Heart right ventricle (tissue), 16 donors: ENCODE data around the gene ADAM10. TPM values are rescaled to one million over a fixed set of nuclear protein-coding genes. Genes with fewer than 3 reads are reported as not detected.
A peak's percentile ranks its signal among the peaks of the same experiment; 100 is the strongest.

Experiments used
- ATAC-seq, 8 donors: fragments of 200-7000 bp; cut with Tn5 transposase; one replicate each; pipeline ENCODE4 v1.9.1; 2020; ENCODE audit warnings: mild to moderate bottlenecking in 8 of 8, moderate library complexity in 8 of 8, moderate number of reproducible peaks in 1 of 8
- DNase-seq, 2 donors: peaks; one replicate each; pipeline ENCODE4 v3.0.0-alpha.2; 2020
- H3K27ac ChIP-seq, 10 donors: fragments of 200-600 bp; sonication (generic) in 2 of 10; one replicate each; pipeline versions ENCODE4 v1.5.0 to v1.8.0; 2020 to 2022; ENCODE audit warnings: mild to moderate bottlenecking in 3 of 10
- H3K27me3 ChIP-seq, 7 donors: fragments of 200-600 bp; one replicate each; pipeline ENCODE4 v1.8.0; 2021 to 2022; ENCODE audit warnings: mild to moderate bottlenecking in 2 of 7
- H3K36me3 ChIP-seq, 9 donors: fragments of 200-600 bp; sonication (generic) in 1 of 9; one replicate each; pipeline versions ENCODE4 v1.5.0 to v1.8.0; 2020 to 2022; ENCODE audit warnings: mild to moderate bottlenecking in 2 of 9
- H3K4me1 ChIP-seq, 9 donors: fragments of 200-600 bp; sonication (generic) in 1 of 9; one replicate each; pipeline versions ENCODE4 v1.5.0 to v1.8.0; 2020 to 2022; ENCODE audit warnings: mild to moderate bottlenecking in 4 of 9
- H3K4me3 ChIP-seq, 10 donors: fragments of 200-600 bp; sonication (generic) in 2 of 10; one replicate each; pipeline versions ENCODE4 v1.5.0 to v1.8.0; 2020 to 2022; ENCODE audit warnings: mild to moderate bottlenecking in 7 of 10, moderate library complexity in 2 of 10
- H3K9me3 ChIP-seq, 11 donors: fragments of 200-600 bp in 10 of 11; sonication (generic) in 2 of 11; one replicate each; pipeline versions ENCODE4 v1.5.0 to v1.8.0; 2013 to 2022; ENCODE audit warnings: mild to moderate bottlenecking in 2 of 11, control low read depth in 1 of 11, moderate library complexity in 1 of 11
- CTCF ChIP-seq, 9 donors: fragments of 200-600 bp; sonication (generic) in 2 of 9; IDR thresholded peaks; one replicate each; pipeline versions ENCODE4 v1.5.0 to v1.8.0; 2021 to 2022; ENCODE audit warnings: antibody characterized with exemption in 9 of 9, mild to moderate bottlenecking in 5 of 9, moderate library complexity in 1 of 9
- WGBS, 2 donors: extraction: QIAGEN DNeasy Blood & Tissue Kit; methylation state at CpG; one replicate each; pipeline ENCODE4 v1.1.7; 2013; ENCODE audit warnings: inconsistent platforms in 1 of 2; 5-methylcytosine and 5-hydroxymethylcytosine counted together
- intact Hi-C, 10 donors: fragments of 100-400 bp; cut with DNase I; formaldehyde crosslinking; loops; one replicate each; pipeline versions ENCODE4 v1.11.1 to v1.14.2; 2022
- long read RNA-seq, 3 donors: library from polyadenylated mRNA; unstranded; transcript quantifications; one replicate each; pipeline ENCODE4 v2.0.0, GENCODE V29; 2020 to 2021
- polyA plus RNA-seq, 2 donors: library from polyadenylated mRNA; stranded (reverse); fragments of 200-250 nt; gene quantifications; one replicate each; pipeline ENCODE4 v1.2.3, GENCODE V29; 2013
- total RNA-seq, 10 donors: library from RNA; stranded (reverse); fragmentation: NEBNext Ultra II Directional in 3 of 10; extraction: Animal tissue kit (Norgen Biotek cat#: 25700) in 3 of 10; gene quantifications; one replicate each; pipeline versions ENCODE4 v1.2.1 to v1.2.4, GENCODE V29; 2021 to 2023
- donor health status: Arrhythmogenic right ventricular cardiomyopathy.
- donor health status: ischemic (EF 13 %, LVEDD 7.1; RV severe dilation, severe dysfunction).
- donor health status: healthy with polysubstance abuse.
- donor health status: DM: no; HTN: yes; CAD: no.
- donor health status: DM: no; HTN: no; CAD: no.
- donor health status: ischemic (EF 25% LVEDD 6.9; RV normal size, moderate dysfunction).
- donor health status: ischemic (EF 25% LVEDD 5.7; RV mildly dilated, moderate dysfunction).
- donor health status: healthy.
- donor health status: DM: yes; HTN: yes; CAD: no.
- donor health status: Ischemic cardiomyopathy.
- donor health status: ischemic (EF 35%, LVEDD 5.7; RV mildly dilated, moderate dysfunction).
- donor health status: nonischemic (EF 11% LVEDD 7.7; RV severe dilation, severe dysfunction).
- donor health status: DM: yes; HTN: yes; CAD: no.
- donor health status: PGD.
- donor health status: ischemic (EF 29% LVEDD 5.4; RV normal size, mild dysfunction).
- donor health status: nonischemic (EF 23%, LVEDD 6.1; RV moderate dilation, normal function).

ADAM10 gene
- total RNA-seq (100 to 1,000 TPM in 1 of 10 donors, 10 to 100 TPM in 9; 68.3 to 110 (median 81.0) TPM), polyA plus RNA-seq (10 to 100 TPM; 10.2 to 16.1 TPM)
- long read RNA-seq, donor 1, full-length matches to known transcripts: 63 of 83 reads
- long read RNA-seq, donor 1, partial matches to known transcripts: 10 of 83 reads
- long read RNA-seq, donor 1, other reads (novel, unspliced or antisense): 10 of 83 reads
- long read RNA-seq, donor 2, full-length matches to known transcripts: 58 of 78 reads
- long read RNA-seq, donor 2, partial matches to known transcripts: 10 of 78 reads
- long read RNA-seq, donor 2, other reads (novel, unspliced or antisense): 10 of 78 reads
- long read RNA-seq, donor 3, full-length matches to known transcripts: 59 of 117 reads
- long read RNA-seq, donor 3, partial matches to known transcripts: 39 of 117 reads
- long read RNA-seq, donor 3, other reads (novel, unspliced or antisense): 19 of 117 reads

GRCh38 chr15:58749532-58750337 lies at the start of gene ADAM10:
TSS of gene ADAM10 (minus strand) at chr15:58749707. CDS start at chr15:58749534, 173 bp downstream.
- H3K4me3 ChIP-seq: peak within 1 kb of the TSS; percentile 70 to 97 (median 94)
- H3K27ac ChIP-seq: peak within 1 kb of the TSS; percentile 96 to 99 (median 98)
- peak in 1 of 9 donors; percentile 20 for TF ChIP-seq CTCF (IDR thresholded peaks at IDR 0.05)
- no peaks in the 10 kb centered on the region for H3K36me3 ChIP-seq
- H3K27me3 ChIP-seq: no peaks in the 10 kb centered on the region
- intact Hi-C loops: loop anchor here in 8 of 10 donors (1.0 to 10.0 kb wide), 12 partner anchors 21 to 525 kb away; partner anchors contain the start of genes MINDY2 (in 4 of the 8) and LIPC (in 3 of the 8)
- ATAC-seq (peak; percentile 98 to 100 (median 98)), DNase-seq (peak; percentile 98 to 100)
- WGBS, 2 donors: 0 to 1% methylated on average over 62 of the region's 62 CpGs
- H3K9me3 ChIP-seq: no peaks in the 10 kb centered on the region
- peaks cover 0 to 42% (median 37%) of the 10 kb centered on the region in 9 donors for H3K4me1 ChIP-seq

- H3K27me3 ChIP-seq: no peaks in the 10 kb centered on the region
- peaks cover 0 to 8% (median 0%) of the 10 kb centered on the region in 9 donors for H3K36me3 ChIP-seq
- H3K4me1 ChIP-seq: peaks cover 0 to 39% (median 14%) of the 10 kb centered on the region in 9 donors
- no peak for TF ChIP-seq CTCF (IDR thresholded peaks at IDR 0.05)
- H3K9me3 ChIP-seq: no peaks in the 10 kb centered on the region
- intact Hi-C loops: no loop called here
- no peak overlapping the region for H3K4me3 ChIP-seq
- H3K27ac ChIP-seq: peak overlapping the region in 3 of 10 donors; percentile 3 to 23 (median 10)
- ATAC-seq (peak in 3 of 8 donors; percentile 14 to 43 (median 15)), DNase-seq (no peak)
- WGBS, 2 donors: 37 to 51% methylated on average over 3 of the region's 3 CpGs
These were observed 48.0 kb upstream of the ADAM10 start for GRCh38 chr15:58797505-58797904.

- Histone ChIP-seq H3K36me3 (peaks cover 0 to 15% (median 0%) of the 10 kb centered on the region in 9 donors), H3K27me3 (no peaks in the 10 kb centered on the region), H3K4me1 (peaks cover 0 to 39% (median 14%) of the 10 kb centered on the region in 9 donors), H3K4me3 (no peak overlapping the region), H3K9me3 (no peaks in the 10 kb centered on the region), H3K27ac (peak overlapping the region in 7 of 10 donors; percentile 5 to 53 (median 29))
- 39 to 45% methylated on average over 2 of the region's 2 CpGs for WGBS, 2 donors
- no peak for TF ChIP-seq CTCF (IDR thresholded peaks at IDR 0.05)
- intact Hi-C loops: no loop called here
- DNase-seq: no peak
- peak in 2 of 8 donors; percentile 27 to 59 for ATAC-seq
These were observed 46.3 kb upstream of the ADAM10 start for GRCh38 chr15:58795825-58796224.

- Histone ChIP-seq H3K27ac (peak overlapping the region in 2 of 10 donors; percentile 23 to 38), H3K36me3 (peaks cover 0 to 35% (median 0%) of the 10 kb centered on the region in 9 donors), H3K27me3 (no peaks in the 10 kb centered on the region), H3K4me1 (peaks cover 0 to 35% (median 14%) of the 10 kb centered on the region in 9 donors), H3K9me3 (no peaks in the 10 kb centered on the region), H3K4me3 (no peak overlapping the region)
- TF ChIP-seq CTCF (IDR thresholded peaks at IDR 0.05): no peak
- intact Hi-C loops: no loop called here
- DNase-seq (peak in 1 of 2 donors; percentile 26), ATAC-seq (peak in 5 of 8 donors; percentile 37 to 81 (median 47))
- whole genome bisulfite sequencing, 2 donors: 41 to 70% methylated on average over 6 of the region's 6 CpGs
These were observed 44.4 kb upstream of the ADAM10 start for GRCh38 chr15:58793862-58794261.
